Upper lobe of left lung (tissue), 4 donors: Measurements from ENCODE around the gene NEFH.

Experiments
- POLR2A ChIP-seq, 4 donors: fragments of 450-650 bp; IDR thresholded peaks; one replicate each; pipeline ENCODE4 v1.5.1; 2016 to 2017; ENCODE audit warnings: antibody characterized with exemption in 4 of 4, mild to moderate bottlenecking in 2 of 4
- POLR2AphosphoS5 ChIP-seq, 2 donors: sonication (generic); formaldehyde crosslinking; IDR thresholded peaks; one replicate each; pipeline ENCODE4 v1.5.1; 2017; ENCODE audit warnings: antibody characterized with exemption in 2 of 2
- TF ChIP-seq, protein P1 (sequence below), 6 experiments: fragments of 450-650 bp in 4 of 6; fragments of 200-600 bp in 2 of 6; sonication (generic) in 2 of 6; IDR thresholded peaks; one replicate each; pipeline ENCODE4 v1.5.1; 2016 to 2019; ENCODE audit warnings: antibody characterized with exemption in 6 of 6

- TF ChIP-seq, protein P1, sequence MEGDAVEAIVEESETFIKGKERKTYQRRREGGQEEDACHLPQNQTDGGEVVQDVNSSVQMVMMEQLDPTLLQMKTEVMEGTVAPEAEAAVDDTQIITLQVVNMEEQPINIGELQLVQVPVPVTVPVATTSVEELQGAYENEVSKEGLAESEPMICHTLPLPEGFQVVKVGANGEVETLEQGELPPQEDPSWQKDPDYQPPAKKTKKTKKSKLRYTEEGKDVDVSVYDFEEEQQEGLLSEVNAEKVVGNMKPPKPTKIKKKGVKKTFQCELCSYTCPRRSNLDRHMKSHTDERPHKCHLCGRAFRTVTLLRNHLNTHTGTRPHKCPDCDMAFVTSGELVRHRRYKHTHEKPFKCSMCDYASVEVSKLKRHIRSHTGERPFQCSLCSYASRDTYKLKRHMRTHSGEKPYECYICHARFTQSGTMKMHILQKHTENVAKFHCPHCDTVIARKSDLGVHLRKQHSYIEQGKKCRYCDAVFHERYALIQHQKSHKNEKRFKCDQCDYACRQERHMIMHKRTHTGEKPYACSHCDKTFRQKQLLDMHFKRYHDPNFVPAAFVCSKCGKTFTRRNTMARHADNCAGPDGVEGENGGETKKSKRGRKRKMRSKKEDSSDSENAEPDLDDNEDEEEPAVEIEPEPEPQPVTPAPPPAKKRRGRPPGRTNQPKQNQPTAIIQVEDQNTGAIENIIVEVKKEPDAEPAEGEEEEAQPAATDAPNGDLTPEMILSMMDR (IDR thresholded peaks at IDR 0.05) = no peak
- no peak for TF ChIP-seq POLR2A (IDR thresholded peaks at IDR 0.05)
- no peak for TF ChIP-seq POLR2AphosphoS5 (IDR thresholded peaks at IDR 0.05)
Measured at GRCh38 chr22:29449296-29449875, 30.6 kb upstream of the NEFH start.
